Measurements from ENCODE around the gene RNF181. TPM values are rescaled to one million over a fixed set of nuclear protein-coding genes. Genes with fewer than 3 reads are reported as not detected.
"Not testable (repeated sequence)": the region's sequence is repeated elsewhere in the genome, so short reads cannot be mapped to it uniquely, and the experiment has no call there.

Gene RNF181
- total RNA-seq, 1 donor from 2014 or later, result 71.2 TPM

GRCh38 chr2:85591563-85591962 lies 4.0 kb upstream of the RNF181 start:
- intact Hi-C loops (cut with DNase I), result no loop called here
- DNase-seq (ENCODE audit: low spot score), result no peak
- no peak for ATAC-seq

GRCh38 chr2:85592299-85592698 lies 3.2 kb upstream of the RNF181 start:
- intact Hi-C loops (cut with DNase I); DNase-seq (ENCODE audit: low spot score); ATAC-seq: not testable (repeated sequence)

GRCh38 chr2:85593023-85593422 lies 2.5 kb upstream of the RNF181 start:
- ATAC-seq, result no peak
- intact Hi-C loops (cut with DNase I), result no loop called here
- no peak for DNase-seq (ENCODE audit: low spot score)

- DNase-seq (ENCODE audit: low spot score) (no peak), ATAC-seq (no peak)
- intact Hi-C loops (cut with DNase I), result no loop called here
These were observed 737 bp upstream of the RNF181 start for GRCh38 chr2:85594715-85595300.

GRCh38 chr2:85596026-85596333 lies 435 bp downstream of the RNF181 start:
- ATAC-seq, result peak; percentile 1
- DNase-seq (ENCODE audit: low spot score), result no peak
- intact Hi-C loops (cut with DNase I), result no loop called here

GRCh38 chr2:85596486-85597143 lies 1.1 kb downstream of the RNF181 start:
- ATAC-seq (no peak), DNase-seq (ENCODE audit: low spot score) (no peak)
- intact Hi-C loops (cut with DNase I), result no loop called here

- ATAC-seq (no peak), DNase-seq (ENCODE audit: low spot score) (no peak)
- intact Hi-C loops (cut with DNase I), result no loop called here
These were observed 1.7 kb downstream of the RNF181 start for GRCh38 chr2:85597241-85597640.

- ATAC-seq (no peak), DNase-seq (ENCODE audit: low spot score) (no peak)
- intact Hi-C loops (cut with DNase I), result no loop called here
These were observed 3.2 kb downstream of the RNF181 start for GRCh38 chr2:85598594-85599340.

GRCh38 chr2:85599468-85600234 lies 4.1 kb downstream of the RNF181 start:
- DNase-seq (ENCODE audit: low spot score), result no peak
- intact Hi-C loops (cut with DNase I), result loop anchor here (10.0 kb wide), 1 partner anchor 565 kb away; no protein-coding TSS in a partner anchor
- ATAC-seq, result no peak

- no peak for DNase-seq (ENCODE audit: low spot score)
- intact Hi-C loops (cut with DNase I), result loop anchor here (10.0 kb wide), 1 partner anchor 565 kb away; no protein-coding TSS in a partner anchor
- no peak for ATAC-seq
These were observed 4.7 kb downstream of the RNF181 start for GRCh38 chr2:85600235-85600575.

GRCh38 chr2:85600951-85601770 lies 5.6 kb downstream of the RNF181 start:
- ATAC-seq (no peak), DNase-seq (ENCODE audit: low spot score) (no peak)
- intact Hi-C loops (cut with DNase I), result loop anchor here (10.0 kb wide), 1 partner anchor 566 kb away; no protein-coding TSS in a partner anchor

GRCh38 chr2:85601771-85602475 lies 6.4 kb downstream of the RNF181 start:
- ATAC-seq (peak; percentile 48), DNase-seq (ENCODE audit: low spot score) (peak; percentile 85)
- intact Hi-C loops (cut with DNase I), result loop anchor here (10.0 kb wide), 1 partner anchor 567 kb away; no protein-coding TSS in a partner anchor

GRCh38 chr2:85602476-85603234 lies 7.1 kb downstream of the RNF181 start, which contains the start of gene TMEM150A:
TMEM150A (minus strand) TSS chr2:85602698; CDS start chr2:85601948, 750 bp downstream.
- intact Hi-C loops (cut with DNase I), result loop anchor here (10.0 kb wide), 1 partner anchor 568 kb away; no protein-coding TSS in a partner anchor
- ATAC-seq (peak; percentile 96), DNase-seq (ENCODE audit: low spot score) (peak; percentile 97)

- DNase-seq (ENCODE audit: low spot score); ATAC-seq: not testable (repeated sequence)
- intact Hi-C loops (cut with DNase I), result loop anchor here (10.0 kb wide), 1 partner anchor 569 kb away; no protein-coding TSS in a partner anchor
These were observed 8.5 kb downstream of the RNF181 start for GRCh38 chr2:85604133-85604444.

- intact Hi-C loops (cut with DNase I), result loop anchor here (10.0 kb wide), 1 partner anchor 570 kb away; no protein-coding TSS in a partner anchor
- no peak for ATAC-seq
- no peak for DNase-seq (ENCODE audit: low spot score)
These were observed 9.2 kb downstream of the RNF181 start for GRCh38 chr2:85604568-85605339.

GRCh38 chr2:85605406-85606115 lies 10.0 kb downstream of the RNF181 start:
- intact Hi-C loops (cut with DNase I), result loop anchor here (10.0 kb wide), 1 partner anchor 571 kb away; no protein-coding TSS in a partner anchor
- DNase-seq (ENCODE audit: low spot score) (no peak), ATAC-seq (no peak)

Measured in sciatic nerve (tissue), 2 donors.